ENCODE measurements around the gene CIZ1.

Gene CIZ1

GRCh38 chr9:128123451-128124080, 67.8 kb downstream of the CIZ1 start:
- H3K79me2 ChIP-seq (ENCODE audit: control insufficient read depth, low read length): peaks cover 34% of the 10 kb centered on the region
- H3K36me3 ChIP-seq (ENCODE audit: control insufficient read depth, low read length): peaks cover 62% of the 10 kb centered on the region
- H3F3A ChIP-seq (ENCODE audit: control insufficient read depth, insufficient read depth): peaks cover 7% of the 10 kb centered on the region; the same call in 1 of the 2 replicates
- no peaks in the 10 kb centered on the region for H3K27me3 ChIP-seq (ENCODE audit: control insufficient read depth, low read length)
- H3K9me3 ChIP-seq (ENCODE audit: control insufficient read depth, insufficient read depth, low read length): no peaks in the 10 kb centered on the region
- TF ChIP-seq CTCF (IDR thresholded peaks at IDR 0.05; ENCODE audit: low read depth, low read length, poor library complexity, severe bottlenecking) (no peak), EZH2phosphoT487 (IDR thresholded peaks at IDR 0.05; ENCODE audit: borderline replicate concordance, low read length) (no peak)
- peaks cover 17% of the 10 kb centered on the region for H3K4me1 ChIP-seq (ENCODE audit: control insufficient read depth, low read length)
- H3K4me3 ChIP-seq (ENCODE audit: low read length): no peak overlapping the region
- no peaks in the 10 kb centered on the region for H3K9me2 ChIP-seq (replicated peaks; ENCODE audit: control insufficient read depth, low read length)
- no peak overlapping the region for H3K27ac ChIP-seq (ENCODE audit: low read depth, low read length)
- no peak overlapping the region for H3K4me2 ChIP-seq (ENCODE audit: low read length)
- peaks cover 6% of the 10 kb centered on the region; the same call in 1 of the 2 replicates for H4K20me1 ChIP-seq (ENCODE audit: control insufficient read depth, insufficient read depth, low read depth, low read length)

GRCh38 chr9:128122809-128123175, 68.6 kb downstream of the CIZ1 start:
- Histone ChIP-seq H3K27me3 (ENCODE audit: control insufficient read depth, low read length) (no peaks in the 10 kb centered on the region), H3K4me1 (ENCODE audit: control insufficient read depth, low read length) (peaks cover 18% of the 10 kb centered on the region), H3F3A (ENCODE audit: control insufficient read depth, insufficient read depth) (peaks cover 7% of the 10 kb centered on the region; the same call in 1 of the 2 replicates), H3K36me3 (ENCODE audit: control insufficient read depth, low read length) (peaks cover 62% of the 10 kb centered on the region), H3K79me2 (ENCODE audit: control insufficient read depth, low read length) (peaks cover 34% of the 10 kb centered on the region), H4K20me1 (ENCODE audit: control insufficient read depth, insufficient read depth, low read depth, low read length) (peaks cover 6% of the 10 kb centered on the region; the same call in 1 of the 2 replicates), H3K4me2 (ENCODE audit: low read length) (no peak overlapping the region), H3K9me2 (replicated peaks; ENCODE audit: control insufficient read depth, low read length) (no peaks in the 10 kb centered on the region), H3K4me3 (ENCODE audit: low read length) (no peak overlapping the region), H3K9me3 (ENCODE audit: control insufficient read depth, insufficient read depth, low read length) (no peaks in the 10 kb centered on the region), H3K27ac (ENCODE audit: low read depth, low read length) (no peak overlapping the region)
- TF ChIP-seq CTCF (IDR thresholded peaks at IDR 0.05; ENCODE audit: low read depth, low read length, poor library complexity, severe bottlenecking): no peak
- TF ChIP-seq EZH2phosphoT487 (IDR thresholded peaks at IDR 0.05; ENCODE audit: borderline replicate concordance, low read length): no peak

GRCh38 chr9:128121924-128122808, 69.2 kb downstream of the CIZ1 start:
- no peak for TF ChIP-seq CTCF (IDR thresholded peaks at IDR 0.05; ENCODE audit: low read depth, low read length, poor library complexity, severe bottlenecking)
- no peak for TF ChIP-seq EZH2phosphoT487 (IDR thresholded peaks at IDR 0.05; ENCODE audit: borderline replicate concordance, low read length)
- Histone ChIP-seq H3K79me2 (ENCODE audit: control insufficient read depth, low read length) (peaks cover 30% of the 10 kb centered on the region), H3K9me3 (ENCODE audit: control insufficient read depth, insufficient read depth, low read length) (no peaks in the 10 kb centered on the region), H3F3A (ENCODE audit: control insufficient read depth, insufficient read depth) (peaks cover 7% of the 10 kb centered on the region; the same call in 1 of the 2 replicates), H4K20me1 (ENCODE audit: control insufficient read depth, insufficient read depth, low read depth, low read length) (peaks cover 6% of the 10 kb centered on the region; the same call in 1 of the 2 replicates), H3K4me1 (ENCODE audit: control insufficient read depth, low read length) (peaks cover 19% of the 10 kb centered on the region), H3K9me2 (replicated peaks; ENCODE audit: control insufficient read depth, low read length) (no peaks in the 10 kb centered on the region), H3K27ac (ENCODE audit: low read depth, low read length) (no peak overlapping the region), H3K36me3 (ENCODE audit: control insufficient read depth, low read length) (peaks cover 58% of the 10 kb centered on the region), H3K27me3 (ENCODE audit: control insufficient read depth, low read length) (no peaks in the 10 kb centered on the region), H3K4me3 (ENCODE audit: low read length) (no peak overlapping the region), H3K4me2 (ENCODE audit: low read length) (no peak overlapping the region)

Measured in DOHH2 (cell line).